Measurements from ENCODE around the gene ARGLU1.
A peak's percentile ranks its signal among the peaks of the same experiment; 100 is the strongest.
"Not testable (repeated sequence)": the region's sequence is repeated elsewhere in the genome, so short reads cannot be mapped to it uniquely, and the experiment has no call there.

The ARGLU1 gene

DNA sequence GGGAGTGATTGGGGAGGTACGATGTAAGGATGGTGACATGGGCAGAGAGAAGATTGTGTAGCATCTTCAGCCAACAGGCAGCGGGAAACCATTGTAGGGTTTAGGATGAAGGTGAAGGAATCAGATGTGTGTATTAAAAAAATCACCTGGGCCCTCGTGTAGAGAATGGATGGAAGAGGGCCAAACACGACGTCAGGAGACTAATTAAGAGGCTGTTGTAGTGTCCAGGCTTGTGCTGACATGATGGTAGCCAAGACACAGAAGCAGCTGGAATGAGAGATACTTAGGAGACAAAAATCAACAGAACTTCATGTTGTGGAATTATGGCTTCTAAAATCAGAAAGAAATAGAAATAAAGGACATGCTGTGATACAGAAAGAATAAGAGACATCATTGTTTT, 41.2 kb upstream of the ARGLU1 start:
- TF ChIP-seq, protein P1, sequence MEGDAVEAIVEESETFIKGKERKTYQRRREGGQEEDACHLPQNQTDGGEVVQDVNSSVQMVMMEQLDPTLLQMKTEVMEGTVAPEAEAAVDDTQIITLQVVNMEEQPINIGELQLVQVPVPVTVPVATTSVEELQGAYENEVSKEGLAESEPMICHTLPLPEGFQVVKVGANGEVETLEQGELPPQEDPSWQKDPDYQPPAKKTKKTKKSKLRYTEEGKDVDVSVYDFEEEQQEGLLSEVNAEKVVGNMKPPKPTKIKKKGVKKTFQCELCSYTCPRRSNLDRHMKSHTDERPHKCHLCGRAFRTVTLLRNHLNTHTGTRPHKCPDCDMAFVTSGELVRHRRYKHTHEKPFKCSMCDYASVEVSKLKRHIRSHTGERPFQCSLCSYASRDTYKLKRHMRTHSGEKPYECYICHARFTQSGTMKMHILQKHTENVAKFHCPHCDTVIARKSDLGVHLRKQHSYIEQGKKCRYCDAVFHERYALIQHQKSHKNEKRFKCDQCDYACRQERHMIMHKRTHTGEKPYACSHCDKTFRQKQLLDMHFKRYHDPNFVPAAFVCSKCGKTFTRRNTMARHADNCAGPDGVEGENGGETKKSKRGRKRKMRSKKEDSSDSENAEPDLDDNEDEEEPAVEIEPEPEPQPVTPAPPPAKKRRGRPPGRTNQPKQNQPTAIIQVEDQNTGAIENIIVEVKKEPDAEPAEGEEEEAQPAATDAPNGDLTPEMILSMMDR (IDR thresholded peaks at IDR 0.05; ENCODE audit: control insufficient read depth, insufficient read depth, low read depth, low read length, missing control alignments), result no peak
- H3K4me3 ChIP-seq (ENCODE audit: control insufficient read depth, low read depth, low read length), result no peak overlapping the region
- DNase-seq (ENCODE audit: low read depth), result no peak

GRCh38 chr13:106603546-106603945, 35.6 kb upstream of the ARGLU1 start:
- TF ChIP-seq, protein P1 (IDR thresholded peaks at IDR 0.05; ENCODE audit: control insufficient read depth, insufficient read depth, low read depth, low read length, missing control alignments), result no peak
- DNase-seq (ENCODE audit: low read depth), result no peak
- no peak overlapping the region for H3K4me3 ChIP-seq (ENCODE audit: control insufficient read depth, low read depth, low read length)

DNA sequence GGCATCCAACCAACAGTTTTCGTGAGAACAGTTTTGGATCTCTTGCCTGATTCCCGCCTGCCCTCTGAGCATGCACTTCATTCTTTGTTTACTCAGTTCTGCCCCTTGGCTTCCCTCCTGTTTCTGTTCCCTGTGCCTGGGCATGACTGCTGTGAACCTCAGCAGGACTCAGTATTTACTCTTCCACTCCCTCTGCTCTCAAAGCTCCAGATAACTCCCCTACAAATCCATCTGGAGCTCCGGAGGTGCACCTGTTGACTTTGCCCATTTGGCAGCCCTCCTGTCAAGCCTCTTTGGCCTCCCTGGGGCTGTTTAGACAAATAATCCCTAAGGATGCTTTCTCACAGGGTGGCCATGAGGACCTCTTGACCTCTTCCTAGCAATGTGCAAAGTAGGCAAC, 34.2 kb upstream of the ARGLU1 start:
- no peak for DNase-seq (ENCODE audit: low read depth)
- TF ChIP-seq, protein P1 (IDR thresholded peaks at IDR 0.05; ENCODE audit: control insufficient read depth, insufficient read depth, low read depth, low read length, missing control alignments), result no peak

GRCh38 chr13:106601489-106601888, 33.6 kb upstream of the ARGLU1 start:
- H3K4me3 ChIP-seq (ENCODE audit: control insufficient read depth, low read depth, low read length), result no peak overlapping the region
- TF ChIP-seq, protein P1 (IDR thresholded peaks at IDR 0.05; ENCODE audit: control insufficient read depth, insufficient read depth, low read depth, low read length, missing control alignments), result no peak
- DNase-seq (ENCODE audit: low read depth), result no peak

More for the DNA sequence above, 34.2 kb upstream of the ARGLU1 start:
- H3K4me3 ChIP-seq (ENCODE audit: control insufficient read depth, low read depth, low read length), result no peak overlapping the region

- not testable (repeated sequence) for H3K4me3 ChIP-seq (ENCODE audit: control insufficient read depth, low read depth, low read length); DNase-seq (ENCODE audit: low read depth)
Observed at GRCh38 chr13:106600798-106601135, 32.8 kb upstream of the ARGLU1 start.

GRCh38 chr13:106599875-106600797, 32.2 kb upstream of the ARGLU1 start:
- peak; percentile 37 for DNase-seq (ENCODE audit: low read depth)
- H3K4me3 ChIP-seq (ENCODE audit: control insufficient read depth, low read depth, low read length), result no peak overlapping the region
- TF ChIP-seq, protein P1 (IDR thresholded peaks at IDR 0.05; ENCODE audit: control insufficient read depth, insufficient read depth, low read depth, low read length, missing control alignments), result no peak

GRCh38 chr13:106597749-106598395, 29.9 kb upstream of the ARGLU1 start:
- TF ChIP-seq, protein P1 (IDR thresholded peaks at IDR 0.05; ENCODE audit: control insufficient read depth, insufficient read depth, low read depth, low read length, missing control alignments), result no peak
- no peak for DNase-seq (ENCODE audit: low read depth)
- no peak overlapping the region for H3K4me3 ChIP-seq (ENCODE audit: control insufficient read depth, low read depth, low read length)
